Endothelial cell of umbilical vein (primary cell): ENCODE results near the gene RETSAT. TPM values are rescaled to one million over a fixed set of nuclear protein-coding genes. Genes with fewer than 3 reads are reported as not detected.

Source experiments
- BruUV-seq: library from RNA; stranded (reverse); fragments of 400-500 nt; replicated peaks from 2 replicates; lab custom pipeline; 2021; lab: Mats Ljungman, UMichigan
- CTCF ChIA-PET: fragments of 300-600, 350-600 bp; sonication (Branson Sonifier 250); formaldehyde crosslinking; loops from one replicate; lab custom pipeline; 2021; ENCODE audit warnings: antibody characterized with exemption, inconsistent platforms; lab: Charles Lee
- POLR2A ChIA-PET: fragments of 300-600, 350-600 bp; sonication (Branson Sonifier 250); formaldehyde crosslinking; loops from one replicate; lab custom pipeline; 2021; ENCODE audit warnings: antibody characterized with exemption, inconsistent platforms; lab: Charles Lee
- DNase-seq: peaks from one replicate; pipeline ENCODE4 v3.0.0-alpha.2; 2011; ENCODE audit warnings: low read depth, low spot score
- FAIRE-seq: peaks from 2 replicates; lab custom pipeline; 2011; peaks lifted over from hg19 to GRCh38; lab: Jason Lieb, UNC
- H2AFZ ChIP-seq: 2 replicates; pipeline ENCODE4 v1.6.0; 2012; ENCODE audit warnings: low read depth, low read length, control low read depth, inconsistent platforms
- H3K27ac ChIP-seq: 2 replicates; pipeline ENCODE4 v1.5.1; 2011; ENCODE audit warnings: low read depth, mild to moderate bottlenecking, control low read depth, low read length, moderate library complexity; ENCODE audit not compliant: insufficient read depth
- H3K27me3 ChIP-seq, 2 experiments: 2 replicates each; pipeline versions ENCODE4 v1.6.0 to v1.6.1; 2011; ENCODE audit warnings: low read length in 2 of 2, mixed read lengths in 1 of 2; ENCODE audit not compliant: control insufficient read depth in 2 of 2, insufficient read depth in 2 of 2
- H3K36me3 ChIP-seq, 2 experiments: 2 replicates in 1 of 2; 3 replicates in 1 of 2; pipeline ENCODE4 v1.5.1; 2011; ENCODE audit warnings: low read length in 2 of 2, mild to moderate bottlenecking in 1 of 2, moderate library complexity in 1 of 2; ENCODE audit not compliant: control insufficient read depth in 2 of 2, insufficient read depth in 2 of 2; ENCODE audit errors: extremely low read depth in 1 of 2
- H3K4me1 ChIP-seq: 3 replicates; pipeline ENCODE4 v1.5.1; 2011; ENCODE audit warnings: mild to moderate bottlenecking, low read length; ENCODE audit not compliant: control insufficient read depth, insufficient read depth; ENCODE audit errors: extremely low read depth
- H3K4me2 ChIP-seq: 2 replicates; pipeline ENCODE4 v1.6.1; 2011; ENCODE audit warnings: low read length, control low read depth, mixed read lengths; ENCODE audit not compliant: insufficient read depth
- H3K4me3 ChIP-seq, 3 experiments: fragments of 200-600 bp in 1 of 3; sonication (generic), shearing (Covaris generic) in 1 of 3; replicated peaks in 1 of 3; 2 replicates each; pipeline ENCODE4 v1.5.1; 2011 to 2016; ENCODE audit warnings: control low read depth in 3 of 3, low read length in 3 of 3, mild to moderate bottlenecking in 2 of 3, inconsistent platforms in 1 of 3, low read depth in 1 of 3, moderate library complexity in 1 of 3; ENCODE audit not compliant: insufficient read depth in 1 of 3
- H3K79me2 ChIP-seq: 2 replicates; pipeline ENCODE4 v1.6.0; 2012; ENCODE audit warnings: low read length, inconsistent platforms; ENCODE audit not compliant: control insufficient read depth, insufficient read depth
- H3K9ac ChIP-seq: replicated peaks from 2 replicates; pipeline ENCODE3; 2011; ENCODE audit warnings: low read length, control low read depth; ENCODE audit not compliant: insufficient read depth; ENCODE audit errors: extremely low read depth
- H3K9me1 ChIP-seq: replicated peaks from 3 replicates; pipeline ENCODE4 v1.6.0; 2011; ENCODE audit warnings: mild to moderate bottlenecking, low read length; ENCODE audit not compliant: control insufficient read depth, insufficient read depth; ENCODE audit errors: extremely low read depth
- H3K9me3 ChIP-seq: replicated peaks from 2 replicates; pipeline ENCODE4 v1.5.1; 2012; ENCODE audit warnings: low read length, inconsistent platforms; ENCODE audit not compliant: control insufficient read depth, insufficient read depth
- H4K20me1 ChIP-seq: replicated peaks from 2 replicates; pipeline ENCODE3; 2011; ENCODE audit warnings: mild to moderate bottlenecking, low read length; ENCODE audit not compliant: control insufficient read depth, insufficient read depth; ENCODE audit errors: extremely low read depth
- EZH2 ChIP-seq: IDR thresholded peaks from 2 replicates; pipeline ENCODE4 v1.6.1; 2012; ENCODE audit warnings: borderline replicate concordance, low read depth, mild to moderate bottlenecking, moderate library complexity, low read length, inconsistent platforms; ENCODE audit not compliant: severe bottlenecking
- FOS ChIP-seq: IDR thresholded peaks from 2 replicates; pipeline ENCODE4 v1.6.1; 2011; ENCODE audit warnings: mild to moderate bottlenecking, low read length, moderate library complexity, borderline replicate concordance; ENCODE audit not compliant: insufficient read depth
- GATA2 ChIP-seq: IDR thresholded peaks from 2 replicates; pipeline ENCODE4 v1.7.0; 2011; ENCODE audit warnings: low read depth, mild to moderate bottlenecking, moderate library complexity, mixed read lengths, low read length; ENCODE audit not compliant: insufficient read length, insufficient read depth
- JUN ChIP-seq: IDR thresholded peaks from 2 replicates; pipeline ENCODE4 v1.6.1; 2011; ENCODE audit warnings: borderline replicate concordance, low read depth; ENCODE audit not compliant: insufficient read length, insufficient read depth
- MYC ChIP-seq: IDR thresholded peaks from one replicate; pipeline ENCODE4 v1.6.1; 2011; ENCODE audit warnings: mild to moderate bottlenecking, low read depth, low read length
- POLR2A ChIP-seq: IDR thresholded peaks from 2 replicates; pipeline ENCODE4 v1.6.1; 2012; ENCODE audit warnings: low read depth, mild to moderate bottlenecking, control low read depth, low read length
- POLR2AphosphoS5 ChIP-seq: IDR thresholded peaks from 2 replicates; pipeline ENCODE4 v1.6.1; 2012; ENCODE audit warnings: low read depth, mild to moderate bottlenecking, control low read depth, low read length, moderate library complexity; ENCODE audit not compliant: insufficient read depth
- dilution Hi-C: fragments of 300-500 bp; cut with MboI; formaldehyde crosslinking; loops from one replicate; pipeline ENCODE4 v1.15.0; 2019; ENCODE audit warnings: low sequenced_read_pairs; ENCODE audit not compliant: extremely low pct_ligation_motif_present
- intact Hi-C: fragments of 100-400 bp; cut with micrococcal nuclease; formaldehyde crosslinking; loops from one replicate; pipeline ENCODE4 v1.10.0; 2022
- polyA plus RNA-seq, 4 experiments: library from polyadenylated mRNA; depleted of rRNA in 3 of 4; stranded (reverse) in 3 of 4; unstranded in 1 of 4; fragments of >200 nt; gene quantifications; 2 replicates each; pipeline versions ENCODE4 v1.2.1 to v1.2.3, GENCODE V29; 2011 to 2012; ENCODE audit warnings: missing spikeins in 1 of 4
- total RNA-seq: library from RNA; stranded (reverse); gene quantifications from 2 replicates; pipeline ENCODE4 v1.2.3, GENCODE V29; 2021
- TF ChIP-seq, protein P1 (sequence below): IDR thresholded peaks from 2 replicates; pipeline ENCODE4 v1.6.1; 2011; ENCODE audit not compliant: insufficient read depth, insufficient read length
- TF ChIP-seq, protein P2 (sequence below), 2 donors: IDR thresholded peaks; 1 replicate in 1 of 2; 2 replicates in 1 of 2; pipeline ENCODE4 v1.5.1; 2011; ENCODE audit warnings: low read length in 2 of 2, mild to moderate bottlenecking in 2 of 2, moderate library complexity in 2 of 2, control low read depth in 1 of 2, inconsistent platforms in 1 of 2, low read depth in 1 of 2; ENCODE audit not compliant: insufficient read depth in 1 of 2; ENCODE audit errors: extremely low read depth in 1 of 2

The RETSAT gene
- total and polyA plus RNA-seq, 2 donors (not counting 3 experiments of a cell fraction or from before 2014, with no cell fraction given), result 43.8 to 59.1 TPM

DNA sequence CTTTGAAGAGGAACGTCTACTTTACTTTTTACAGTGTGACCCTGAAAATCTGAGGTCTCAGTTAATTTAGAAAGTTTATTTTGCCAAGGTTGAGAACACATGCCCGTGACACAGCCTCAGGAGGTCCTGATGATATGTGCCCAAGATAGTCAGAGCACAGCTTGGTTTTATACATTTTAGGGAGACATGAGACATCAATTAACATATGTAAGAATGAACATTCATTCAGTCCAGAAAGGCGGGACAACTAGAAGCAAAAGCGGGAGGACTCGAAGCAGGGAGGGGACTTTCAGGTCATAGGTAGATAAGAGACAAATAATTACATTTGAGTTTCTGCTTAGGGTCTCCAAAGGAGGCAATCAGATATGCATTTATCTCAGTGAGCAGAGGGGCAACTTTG lies 23.9 kb upstream of the RETSAT start:
- BruUV-seq, result TSS peak; percentile 38

More for the DNA sequence above, 23.9 kb upstream of the RETSAT start:
- DNase-seq (no peak), FAIRE-seq (no peak)
- dilution Hi-C loops, result no loop called here
- no peaks in the 10 kb centered on the region for H3K4me1 ChIP-seq
- no peaks in the 10 kb centered on the region for H3K9me1 ChIP-seq
- intact Hi-C loops, result no loop called here
- no peaks in the 10 kb centered on the region for H3K27me3 ChIP-seq
- CTCF ChIA-PET, result no interaction called here
- no peak overlapping the region for H2AFZ ChIP-seq
- H3K36me3 ChIP-seq, result peaks cover 0 to 2% of the 10 kb centered on the region in 2 experiments
- no peaks in the 10 kb centered on the region for H3K9me3 ChIP-seq
- TF ChIP-seq, protein P1, sequence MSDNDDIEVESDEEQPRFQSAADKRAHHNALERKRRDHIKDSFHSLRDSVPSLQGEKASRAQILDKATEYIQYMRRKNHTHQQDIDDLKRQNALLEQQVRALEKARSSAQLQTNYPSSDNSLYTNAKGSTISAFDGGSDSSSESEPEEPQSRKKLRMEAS, result no peak
- TF ChIP-seq, protein P2, sequence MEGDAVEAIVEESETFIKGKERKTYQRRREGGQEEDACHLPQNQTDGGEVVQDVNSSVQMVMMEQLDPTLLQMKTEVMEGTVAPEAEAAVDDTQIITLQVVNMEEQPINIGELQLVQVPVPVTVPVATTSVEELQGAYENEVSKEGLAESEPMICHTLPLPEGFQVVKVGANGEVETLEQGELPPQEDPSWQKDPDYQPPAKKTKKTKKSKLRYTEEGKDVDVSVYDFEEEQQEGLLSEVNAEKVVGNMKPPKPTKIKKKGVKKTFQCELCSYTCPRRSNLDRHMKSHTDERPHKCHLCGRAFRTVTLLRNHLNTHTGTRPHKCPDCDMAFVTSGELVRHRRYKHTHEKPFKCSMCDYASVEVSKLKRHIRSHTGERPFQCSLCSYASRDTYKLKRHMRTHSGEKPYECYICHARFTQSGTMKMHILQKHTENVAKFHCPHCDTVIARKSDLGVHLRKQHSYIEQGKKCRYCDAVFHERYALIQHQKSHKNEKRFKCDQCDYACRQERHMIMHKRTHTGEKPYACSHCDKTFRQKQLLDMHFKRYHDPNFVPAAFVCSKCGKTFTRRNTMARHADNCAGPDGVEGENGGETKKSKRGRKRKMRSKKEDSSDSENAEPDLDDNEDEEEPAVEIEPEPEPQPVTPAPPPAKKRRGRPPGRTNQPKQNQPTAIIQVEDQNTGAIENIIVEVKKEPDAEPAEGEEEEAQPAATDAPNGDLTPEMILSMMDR (IDR thresholded peaks at IDR 0.05; ENCODE audit: extremely low read depth in 1 of 2, insufficient read depth in 1 of 2, low read depth in 1 of 2, low read length in 2 of 2), result no peak
- TF ChIP-seq POLR2A, result no peak
- no peak for TF ChIP-seq POLR2AphosphoS5
- no peak for TF ChIP-seq EZH2
- no peak for TF ChIP-seq MYC
- TF ChIP-seq FOS, result no peak
- TF ChIP-seq GATA2, result no peak
- no peak for TF ChIP-seq JUN
- no peaks in the 10 kb centered on the region for H4K20me1 ChIP-seq
- no peak overlapping the region for H3K4me2 ChIP-seq
- H3K9ac ChIP-seq, result no peak overlapping the region
- no peaks in the 10 kb centered on the region for H3K79me2 ChIP-seq
- no peak overlapping the region for H3K27ac ChIP-seq
- POLR2A ChIA-PET, result no interaction called here
- H3K4me3 ChIP-seq, result no peak overlapping the region
